Measurements from ENCODE around the gene CFAP46. TPM values are rescaled to one million over a fixed set of nuclear protein-coding genes. Genes with fewer than 3 reads are reported as not detected.

CFAP46 gene
- polyA plus RNA-seq, 3 donors = 0.07 TPM; not detected in 2

DNA sequence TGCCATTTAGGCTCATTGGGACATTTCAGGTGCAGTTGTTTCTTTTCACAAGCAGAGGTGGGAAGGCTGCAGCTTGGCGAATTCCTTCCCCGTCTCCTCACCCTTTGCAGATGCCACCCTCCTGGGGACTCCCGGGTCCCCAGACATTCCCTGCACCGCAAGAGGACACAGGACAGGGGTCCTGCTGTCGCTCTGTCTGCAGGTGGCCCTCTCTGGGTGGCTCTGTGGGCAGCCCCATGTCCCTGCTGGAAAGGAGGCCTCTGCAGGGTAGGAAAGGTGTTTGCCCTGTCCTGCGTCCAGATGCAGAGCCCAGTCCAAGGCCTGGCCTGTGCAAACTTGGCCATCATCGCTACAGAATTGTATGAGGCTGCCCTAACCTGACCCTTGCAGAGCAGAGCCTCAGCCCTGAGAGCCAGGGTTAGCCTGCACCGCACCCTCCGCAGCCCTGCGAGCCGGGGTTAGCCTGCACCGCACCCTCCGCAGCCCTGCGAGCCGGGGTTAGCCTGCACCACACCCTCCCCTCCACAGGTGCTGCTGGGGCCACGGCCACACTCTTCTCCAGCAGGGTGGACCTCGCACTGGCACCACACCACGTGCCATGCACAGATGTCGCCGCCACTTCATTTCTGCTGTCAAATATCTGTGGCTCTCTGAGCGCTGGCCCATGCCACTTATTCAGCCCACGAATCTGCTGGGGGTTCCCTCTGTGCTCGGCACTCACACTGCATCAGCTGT, 61.0 kb downstream of the CFAP46 start:
- H3K4me1 ChIP-seq (ENCODE audit: control insufficient read depth in 1 of 2, insufficient read depth in 2 of 2, low read length in 2 of 2) = no peaks in the 10 kb centered on the region
- 98% methylated on average over 9 of the region's 23 CpGs for WGBS (ENCODE audit: insufficient coverage)
- H3K9me3 ChIP-seq (replicated peaks in 1 of 2; ENCODE audit: control insufficient read depth in 1 of 2, insufficient read depth in 1 of 2, low read length in 2 of 2) = no peaks in the 10 kb centered on the region
- no peaks in the 10 kb centered on the region for H3K9me3 Mint-ChIP-seq
- no peak overlapping the region for H3K4me3 Mint-ChIP-seq
- H3K4me3 ChIP-seq (replicated peaks in 1 of 3; ENCODE audit: low read depth in 2 of 3, low read length in 3 of 3) = no peak overlapping the region
- peaks cover 0 to 12% (median 5%) of the 10 kb centered on the region in 3 donors for H3K27me3 Mint-ChIP-seq (ENCODE audit: low read depth in 3 of 3)
- H4K20me1 ChIP-seq (ENCODE audit: insufficient read depth, low read length) = no peaks in the 10 kb centered on the region
- no peak overlapping the region for H3K9ac ChIP-seq (ENCODE audit: insufficient read depth, low read length, poor library complexity, severe bottlenecking)
- no peak overlapping the region for H3K4me2 ChIP-seq (replicated peaks; ENCODE audit: extremely low read depth, low read length, poor library complexity, severe bottlenecking)
- no peak overlapping the region for H2AFZ ChIP-seq (ENCODE audit: insufficient read depth, low read depth, low read length, poor library complexity, severe bottlenecking)
- H3K27ac Mint-ChIP-seq = no peak overlapping the region
- H3K79me2 ChIP-seq (ENCODE audit: insufficient read depth, low read length) = no peaks in the 10 kb centered on the region
- H3K27me3 ChIP-seq (ENCODE audit: control insufficient read depth in 2 of 2, insufficient read depth in 2 of 2, low read length in 2 of 2) = peaks cover 0 to 4% of the 10 kb centered on the region in 2 donors
- no peaks in the 10 kb centered on the region for H3K36me3 ChIP-seq (replicated peaks in 1 of 2; ENCODE audit: control insufficient read depth in 1 of 2, insufficient read depth in 2 of 2, low read length in 2 of 2)
- no peaks in the 10 kb centered on the region for H3K36me3 Mint-ChIP-seq
- intact Hi-C loops (cut with micrococcal nuclease) = no loop called here
- H3K27ac ChIP-seq (ENCODE audit: low read depth in 1 of 2, low read length in 2 of 2) = no peak overlapping the region
- H3K4me1 Mint-ChIP-seq = peaks cover 2% of the 10 kb centered on the region
- TF ChIP-seq, protein P1, sequence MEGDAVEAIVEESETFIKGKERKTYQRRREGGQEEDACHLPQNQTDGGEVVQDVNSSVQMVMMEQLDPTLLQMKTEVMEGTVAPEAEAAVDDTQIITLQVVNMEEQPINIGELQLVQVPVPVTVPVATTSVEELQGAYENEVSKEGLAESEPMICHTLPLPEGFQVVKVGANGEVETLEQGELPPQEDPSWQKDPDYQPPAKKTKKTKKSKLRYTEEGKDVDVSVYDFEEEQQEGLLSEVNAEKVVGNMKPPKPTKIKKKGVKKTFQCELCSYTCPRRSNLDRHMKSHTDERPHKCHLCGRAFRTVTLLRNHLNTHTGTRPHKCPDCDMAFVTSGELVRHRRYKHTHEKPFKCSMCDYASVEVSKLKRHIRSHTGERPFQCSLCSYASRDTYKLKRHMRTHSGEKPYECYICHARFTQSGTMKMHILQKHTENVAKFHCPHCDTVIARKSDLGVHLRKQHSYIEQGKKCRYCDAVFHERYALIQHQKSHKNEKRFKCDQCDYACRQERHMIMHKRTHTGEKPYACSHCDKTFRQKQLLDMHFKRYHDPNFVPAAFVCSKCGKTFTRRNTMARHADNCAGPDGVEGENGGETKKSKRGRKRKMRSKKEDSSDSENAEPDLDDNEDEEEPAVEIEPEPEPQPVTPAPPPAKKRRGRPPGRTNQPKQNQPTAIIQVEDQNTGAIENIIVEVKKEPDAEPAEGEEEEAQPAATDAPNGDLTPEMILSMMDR (IDR thresholded peaks at IDR 0.05) = no peak
- no peak for DNase-seq

DNA sequence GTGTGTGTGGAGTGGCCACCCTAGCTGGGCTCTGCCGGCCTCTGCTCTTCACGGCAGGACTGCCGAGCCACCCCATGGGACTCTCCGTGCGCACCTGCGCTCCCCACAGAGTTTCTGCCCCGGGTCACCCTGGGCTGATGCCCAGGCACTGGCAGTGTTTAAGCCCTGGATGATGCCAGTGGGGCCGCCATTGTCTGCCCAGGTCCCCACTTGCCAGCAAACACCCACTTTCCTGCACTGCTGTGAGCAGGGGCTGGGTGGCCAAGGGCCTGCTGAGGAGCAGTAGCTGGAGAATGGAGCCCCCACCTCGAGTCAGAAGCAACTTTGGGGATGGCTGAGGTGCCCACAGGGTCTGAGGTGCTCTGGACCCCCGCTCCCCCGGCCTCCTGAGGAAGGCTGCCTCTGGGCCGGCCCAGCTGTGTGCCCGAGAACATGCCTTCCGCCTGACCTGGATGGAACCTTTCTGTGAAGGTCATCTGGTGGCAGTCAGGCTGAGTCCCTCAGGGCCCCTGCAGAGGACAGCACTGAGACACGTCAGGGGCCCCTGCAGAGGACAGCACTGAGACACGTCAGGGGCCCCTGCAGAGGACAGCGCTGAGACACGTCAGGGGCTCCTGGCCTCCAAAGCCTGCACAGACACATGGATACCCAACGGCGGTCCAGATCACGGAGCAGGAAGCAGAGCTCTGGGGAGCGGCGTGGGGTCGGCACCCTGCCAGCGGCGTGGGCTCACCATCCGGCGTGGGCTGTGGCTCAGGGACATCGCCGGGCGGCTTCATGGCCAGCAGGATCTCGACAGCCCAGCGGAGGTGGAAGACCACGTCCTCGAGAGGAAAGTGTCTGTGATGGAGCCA, 62.0 kb downstream of the CFAP46 start:
- DNase-seq = no peak
- H3K9me3 ChIP-seq (replicated peaks in 1 of 2; ENCODE audit: control insufficient read depth in 1 of 2, insufficient read depth in 1 of 2, low read length in 2 of 2) = no peaks in the 10 kb centered on the region
- H3K27me3 Mint-ChIP-seq (ENCODE audit: low read depth in 3 of 3) = peaks cover 0 to 14% (median 5%) of the 10 kb centered on the region in 3 donors
- no peak overlapping the region for H3K4me3 Mint-ChIP-seq
- no peaks in the 10 kb centered on the region for H3K79me2 ChIP-seq (ENCODE audit: insufficient read depth, low read length)
- 91% methylated on average over 31 of the region's 35 CpGs for WGBS (ENCODE audit: insufficient coverage)
- no peaks in the 10 kb centered on the region for H3K36me3 Mint-ChIP-seq
- no peaks in the 10 kb centered on the region for H4K20me1 ChIP-seq (ENCODE audit: insufficient read depth, low read length)
- peaks cover 0 to 4% of the 10 kb centered on the region in 2 donors for H3K27me3 ChIP-seq (ENCODE audit: control insufficient read depth in 2 of 2, insufficient read depth in 2 of 2, low read length in 2 of 2)
- H3K27ac ChIP-seq (ENCODE audit: low read depth in 1 of 2, low read length in 2 of 2) = no peak overlapping the region
- peaks cover 0 to 3% (median 0%) of the 10 kb centered on the region in 7 donors for H3K9me3 Mint-ChIP-seq
- H3K4me1 ChIP-seq (ENCODE audit: control insufficient read depth in 1 of 2, insufficient read depth in 2 of 2, low read length in 2 of 2) = no peaks in the 10 kb centered on the region
- H2AFZ ChIP-seq (ENCODE audit: insufficient read depth, low read depth, low read length, poor library complexity, severe bottlenecking) = no peak overlapping the region
- no peak overlapping the region for H3K4me3 ChIP-seq (replicated peaks in 1 of 3; ENCODE audit: low read depth in 2 of 3, low read length in 3 of 3)
- TF ChIP-seq, protein P1 (IDR thresholded peaks at IDR 0.05) = no peak
- no peak overlapping the region for H3K27ac Mint-ChIP-seq
- intact Hi-C loops (cut with micrococcal nuclease) = no loop called here
- H3K4me1 Mint-ChIP-seq = peaks cover 2% of the 10 kb centered on the region
- no peak overlapping the region for H3K9ac ChIP-seq (ENCODE audit: insufficient read depth, low read length, poor library complexity, severe bottlenecking)
- H3K4me2 ChIP-seq (replicated peaks; ENCODE audit: extremely low read depth, low read length, poor library complexity, severe bottlenecking) = no peak overlapping the region
- no peaks in the 10 kb centered on the region for H3K36me3 ChIP-seq (replicated peaks in 1 of 2; ENCODE audit: control insufficient read depth in 1 of 2, insufficient read depth in 2 of 2, low read length in 2 of 2)

All from CD14-positive monocyte (primary cell).